H1 (cell line): ENCODE results near the gene GSTA1.
A peak's percentile ranks its signal among the peaks of the same experiment; 100 is the strongest.

ENCODE experiments used
- BCL11A ChIP-seq, 2 experiments: IDR thresholded peaks; one replicate each; pipeline ENCODE4 v1.6.1; 2011; ENCODE audit warnings: low read depth in 2 of 2, low read length in 2 of 2, mild to moderate bottlenecking in 2 of 2
- JUND ChIP-seq: IDR thresholded peaks from 2 replicates; pipeline ENCODE4 v1.6.1; 2011; ENCODE audit warnings: mild to moderate bottlenecking, improper control_type of control experiment, low read length
- POLR2A ChIP-seq, 2 experiments: IDR thresholded peaks; 1 replicate in 1 of 2; 2 replicates in 1 of 2; pipeline ENCODE4 v1.6.1; 2011; ENCODE audit warnings: low read depth in 2 of 2, low read length in 2 of 2, mild to moderate bottlenecking in 2 of 2; ENCODE audit errors: control extremely low read depth in 1 of 2
- POLR2AphosphoS5 ChIP-seq: IDR thresholded peaks from 2 replicates; pipeline ENCODE4 v1.6.1; 2011; ENCODE audit warnings: low read depth, low read length
- RAD21 ChIP-seq, 2 experiments: IDR thresholded peaks in 1 of 2; conservative IDR thresholded peaks in 1 of 2; 2 replicates each; pipeline ENCODE4 v1.6.1; 2011; ENCODE audit warnings: low read depth in 2 of 2, low read length in 2 of 2, improper control_type of control experiment in 1 of 2, inconsistent platforms in 1 of 2, mild to moderate bottlenecking in 1 of 2, moderate library complexity in 1 of 2
- RFX5 ChIP-seq: IDR thresholded peaks from 2 replicates; pipeline ENCODE4 v1.6.1; 2011; ENCODE audit warnings: low read depth, low read length, improper control_type of control experiment, borderline replicate concordance
- SP2 ChIP-seq: IDR thresholded peaks from 2 replicates; pipeline ENCODE4 v1.6.1; 2012; ENCODE audit warnings: mild to moderate bottlenecking, low read length, inconsistent platforms
- ZNF274 ChIP-seq: IDR thresholded peaks from 2 replicates; pipeline ENCODE4 v1.7.0; 2012; ENCODE audit warnings: low read length, borderline replicate concordance; ENCODE audit errors: extremely low read depth
- TF ChIP-seq, protein P1 (sequence below), 3 experiments: IDR thresholded peaks; 1 replicate in 2 of 3; 2 replicates in 1 of 3; pipeline versions ENCODE4 v1.5.1 to v1.6.1; 2011; ENCODE audit warnings: low read length in 3 of 3, mild to moderate bottlenecking in 3 of 3, inconsistent platforms in 2 of 3, low read depth in 1 of 3, moderate library complexity in 1 of 3; ENCODE audit not compliant: insufficient read depth in 1 of 3; ENCODE audit errors: control extremely low read depth in 1 of 3
- TF ChIP-seq, protein P2 (sequence below): IDR thresholded peaks from 2 replicates; pipeline ENCODE4 v1.6.1; 2012; ENCODE audit warnings: inconsistent platforms
- TF ChIP-seq, protein P3 (sequence below): IDR thresholded peaks from 2 replicates; pipeline ENCODE4 v1.6.1; 2011; ENCODE audit warnings: low read depth, mild to moderate bottlenecking, low read length; ENCODE audit not compliant: insufficient read depth

GRCh38 chr6:52815167-52816092, 11.8 kb upstream of the GSTA1 start:
- TF ChIP-seq RAD21 (IDR thresholded peaks at IDR 0.05 in 1 of 2, conservative IDR thresholded peaks at IDR 0.05 in 1 of 2; ENCODE audit: low read depth in 2 of 2, low read length in 2 of 2) (peak; percentile 62 to 70), POLR2A (IDR thresholded peaks at IDR 0.05; ENCODE audit: control extremely low read depth in 1 of 2, low read depth in 2 of 2, low read length in 2 of 2) (no peak), POLR2AphosphoS5 (no peak), RFX5 (no peak), BCL11A (IDR thresholded peaks at IDR 0.05; ENCODE audit: low read depth in 2 of 2, low read length in 2 of 2) (no peak), SP2 (no peak), JUND (no peak), ZNF274 (no peak)
- TF ChIP-seq, protein P1, sequence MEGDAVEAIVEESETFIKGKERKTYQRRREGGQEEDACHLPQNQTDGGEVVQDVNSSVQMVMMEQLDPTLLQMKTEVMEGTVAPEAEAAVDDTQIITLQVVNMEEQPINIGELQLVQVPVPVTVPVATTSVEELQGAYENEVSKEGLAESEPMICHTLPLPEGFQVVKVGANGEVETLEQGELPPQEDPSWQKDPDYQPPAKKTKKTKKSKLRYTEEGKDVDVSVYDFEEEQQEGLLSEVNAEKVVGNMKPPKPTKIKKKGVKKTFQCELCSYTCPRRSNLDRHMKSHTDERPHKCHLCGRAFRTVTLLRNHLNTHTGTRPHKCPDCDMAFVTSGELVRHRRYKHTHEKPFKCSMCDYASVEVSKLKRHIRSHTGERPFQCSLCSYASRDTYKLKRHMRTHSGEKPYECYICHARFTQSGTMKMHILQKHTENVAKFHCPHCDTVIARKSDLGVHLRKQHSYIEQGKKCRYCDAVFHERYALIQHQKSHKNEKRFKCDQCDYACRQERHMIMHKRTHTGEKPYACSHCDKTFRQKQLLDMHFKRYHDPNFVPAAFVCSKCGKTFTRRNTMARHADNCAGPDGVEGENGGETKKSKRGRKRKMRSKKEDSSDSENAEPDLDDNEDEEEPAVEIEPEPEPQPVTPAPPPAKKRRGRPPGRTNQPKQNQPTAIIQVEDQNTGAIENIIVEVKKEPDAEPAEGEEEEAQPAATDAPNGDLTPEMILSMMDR (IDR thresholded peaks at IDR 0.05; ENCODE audit: control extremely low read depth in 1 of 3, insufficient read depth in 1 of 3, low read depth in 1 of 3, low read length in 3 of 3), result peak; percentile 55 to 77 (median 74)
- TF ChIP-seq, protein P2, sequence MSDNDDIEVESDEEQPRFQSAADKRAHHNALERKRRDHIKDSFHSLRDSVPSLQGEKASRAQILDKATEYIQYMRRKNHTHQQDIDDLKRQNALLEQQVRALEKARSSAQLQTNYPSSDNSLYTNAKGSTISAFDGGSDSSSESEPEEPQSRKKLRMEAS, result no peak
- TF ChIP-seq, protein P3, sequence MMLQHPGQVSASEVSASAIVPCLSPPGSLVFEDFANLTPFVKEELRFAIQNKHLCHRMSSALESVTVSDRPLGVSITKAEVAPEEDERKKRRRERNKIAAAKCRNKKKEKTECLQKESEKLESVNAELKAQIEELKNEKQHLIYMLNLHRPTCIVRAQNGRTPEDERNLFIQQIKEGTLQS, result no peak
